Spleen (tissue), 11 donors: Measurements from ENCODE around the gene POC5. TPM values are rescaled to one million over a fixed set of nuclear protein-coding genes. Genes with fewer than 3 reads are reported as not detected.
"Not testable (repeated sequence)": the region's sequence is repeated elsewhere in the genome, so short reads cannot be mapped to it uniquely, and the experiment has no call there.

Source experiments
- DNase-seq: peaks from one replicate; pipeline ENCODE4 v3.0.0-alpha.2; 2020
- H3K27ac ChIP-seq, 8 donors: fragments of 200-600 bp; sonication (generic) in 7 of 8; 1 replicate in 4 of 8; 2 replicates in 4 of 8; pipeline versions ENCODE4 v1.5.0 to v1.8.0; 2016 to 2021; ENCODE audit warnings: inconsistent platforms in 4 of 8, mild to moderate bottlenecking in 4 of 8, moderate library complexity in 1 of 8
- H3K27me3 ChIP-seq, 7 donors: fragments of 200-600 bp; sonication (generic) in 6 of 7; replicated peaks in 1 of 7; 1 replicate in 4 of 7; 2 replicates in 3 of 7; pipeline versions ENCODE4 v1.5.0 to v1.8.0; 2016 to 2021; ENCODE audit warnings: inconsistent platforms in 3 of 7, mild to moderate bottlenecking in 1 of 7
- H3K36me3 ChIP-seq, 6 donors: fragments of 200-600 bp; sonication (generic) in 5 of 6; 1 replicate in 4 of 6; 2 replicates in 2 of 6; pipeline versions ENCODE4 v1.5.0 to v1.8.0; 2016 to 2021; ENCODE audit warnings: inconsistent platforms in 2 of 6
- H3K4me1 ChIP-seq, 6 donors: fragments of 200-600 bp; sonication (generic) in 5 of 6; 1 replicate in 3 of 6; 2 replicates in 3 of 6; pipeline versions ENCODE4 v1.5.0 to v1.8.0; 2016 to 2021; ENCODE audit warnings: inconsistent platforms in 3 of 6
- H3K4me3 ChIP-seq, 8 donors: fragments of 200-600 bp; sonication (generic) in 7 of 8; 1 replicate in 4 of 8; 2 replicates in 4 of 8; pipeline versions ENCODE4 v1.5.0 to v1.8.0; 2016 to 2021; ENCODE audit warnings: inconsistent platforms in 4 of 8, mild to moderate bottlenecking in 4 of 8, moderate library complexity in 2 of 8
- H3K9me3 ChIP-seq, 8 donors: fragments of 200-600 bp; sonication (generic) in 7 of 8; 1 replicate in 4 of 8; 2 replicates in 4 of 8; pipeline versions ENCODE4 v1.5.0 to v1.8.0; 2016 to 2021; ENCODE audit warnings: inconsistent platforms in 4 of 8
- CTCF ChIP-seq, 11 experiments: fragments of 200-600 bp in 7 of 11; fragments of 450-650 bp in 4 of 11; sonication (generic) in 4 of 11; IDR thresholded peaks in 8 of 11; conservative IDR thresholded peaks in 3 of 11; 1 replicate in 7 of 11; 2 replicates in 4 of 11; pipeline versions ENCODE4 v1.4.0 to v1.8.0; 2016 to 2021; ENCODE audit warnings: antibody characterized with exemption in 11 of 11, inconsistent platforms in 4 of 11, mild to moderate bottlenecking in 1 of 11
- POLR2A ChIP-seq, 3 donors: fragments of 450-650 bp; IDR thresholded peaks; one replicate each; pipeline ENCODE4 v1.5.1; 2017; ENCODE audit warnings: antibody characterized with exemption in 3 of 3, mild to moderate bottlenecking in 1 of 3
- POLR2AphosphoS5 ChIP-seq, 3 donors: sonication (generic); formaldehyde crosslinking; IDR thresholded peaks; one replicate each; pipeline ENCODE4 v1.5.1; 2017; ENCODE audit warnings: antibody characterized with exemption in 3 of 3
- WGBS, 5 donors: extraction: QIAGEN DNeasy Blood & Tissue Kit in 3 of 5; methylation state at CpG; one replicate each; pipeline versions ENCODE4 v1.1.5 to v1.1.7; 2013 to 2018; 5-methylcytosine and 5-hydroxymethylcytosine counted together
- intact Hi-C: fragments of 100-400 bp; cut with DNase I; formaldehyde crosslinking; loops from one replicate; pipeline ENCODE4 v1.15.0; 2023; ENCODE audit warnings: low total_unique reads
- polyA plus RNA-seq, 3 donors: library from polyadenylated mRNA; stranded (reverse); fragments of 200-250 nt; gene quantifications; one replicate each; pipeline ENCODE4 v1.2.1, GENCODE V29; 2013
- total RNA-seq, 7 donors: library from RNA; depleted of rRNA in 3 of 7; stranded (reverse); fragments of >200 nt in 3 of 7; fragmentation: NEBNext Ultra II Directional in 4 of 7; extraction: Animal tissue kit (Norgen Biotek cat#: 25700) in 4 of 7; gene quantifications; one replicate each; pipeline versions ENCODE4 v1.1.0 to v1.2.1, GENCODE V29; 2016 to 2021
- donor health status: healthy with polysubstance abuse.
- donor health status: DM: no; HTN: no; CAD: no; lungs with moderate emphysema.
- donor health status: DM: no; HTN: no; CAD: no.
- donor health status: Bipolar disorder and iron deficiency.
- donor health status: healthy.
- donor health status: DM: no; HTN: no; CAD: no.
- donor health status: DM: yes; HTN: yes; CAD: no.

Gene POC5
- total and polyA plus RNA-seq, 10 donors, result 11.2 to 36.0 (median 15.3) TPM

- no peak for DNase-seq
- Histone ChIP-seq H3K36me3 (peaks cover 0 to 65% (median 33%) of the 10 kb centered on the region in 6 donors), H3K27ac (no peak overlapping the region), H3K4me3 (no peak overlapping the region), H3K27me3 (no peaks in the 10 kb centered on the region), H3K9me3 (no peaks in the 10 kb centered on the region), H3K4me1 (no peaks in the 10 kb centered on the region)
- intact Hi-C loops, result no loop called here
- TF ChIP-seq POLR2A (IDR thresholded peaks at IDR 0.05) (no peak), CTCF (IDR thresholded peaks at IDR 0.05 in 8 of 11, conservative IDR thresholded peaks at IDR 0.05 in 3 of 11) (no peak), POLR2AphosphoS5 (IDR thresholded peaks at IDR 0.05) (no peak)
- 89 to 98% (median 91%) methylated on average over 4 of the region's 4 CpGs for WGBS, 5 donors
Observed at GRCh38 chr5:75701856-75702255, 15.4 kb downstream of the POC5 start.

- peaks cover 0 to 69% (median 15%) of the 10 kb centered on the region in 6 donors for H3K36me3 ChIP-seq
- H3K4me3 ChIP-seq, H3K27ac ChIP-seq, H3K27me3 ChIP-seq, H3K9me3 ChIP-seq, DNase-seq, intact Hi-C loops, H3K4me1 ChIP-seq: not testable (repeated sequence)
- WGBS, 5 donors, result 91 to 97% (median 94%) methylated on average over 21 to 22 of the region's 22 CpGs
Observed at GRCh38 chr5:75695472-75696351, 21.5 kb downstream of the POC5 start.

GRCh38 chr5:75694781-75695180 lies 22.5 kb downstream of the POC5 start:
- intact Hi-C loops, result no loop called here
- DNase-seq, result no peak
- H3K27me3 ChIP-seq, result no peaks in the 10 kb centered on the region
- no peaks in the 10 kb centered on the region for H3K9me3 ChIP-seq
- no peak overlapping the region for H3K4me3 ChIP-seq
- no peaks in the 10 kb centered on the region for H3K4me1 ChIP-seq
- 97 to 100% (median 98%) methylated on average over 1 of the region's 1 CpG for WGBS, 5 donors
- H3K27ac ChIP-seq, result no peak overlapping the region
- H3K36me3 ChIP-seq, result peaks cover 0 to 76% (median 22%) of the 10 kb centered on the region in 6 donors
- TF ChIP-seq POLR2AphosphoS5 (IDR thresholded peaks at IDR 0.05) (no peak), POLR2A (IDR thresholded peaks at IDR 0.05) (no peak), CTCF (IDR thresholded peaks at IDR 0.05 in 8 of 11, conservative IDR thresholded peaks at IDR 0.05 in 3 of 11) (no peak)

- H3K9me3 ChIP-seq, result no peaks in the 10 kb centered on the region
- no peak overlapping the region for H3K4me3 ChIP-seq
- H3K27me3 ChIP-seq, result no peaks in the 10 kb centered on the region
- intact Hi-C loops, result no loop called here
- DNase-seq, result no peak
- H3K27ac ChIP-seq, result no peak overlapping the region
- no peaks in the 10 kb centered on the region for H3K4me1 ChIP-seq
- 94 to 100% (median 96%) methylated on average over 1 of the region's 1 CpG for WGBS, 5 donors
- no peak for TF ChIP-seq POLR2A (IDR thresholded peaks at IDR 0.05)
- TF ChIP-seq CTCF (IDR thresholded peaks at IDR 0.05 in 8 of 11, conservative IDR thresholded peaks at IDR 0.05 in 3 of 11), result no peak
- TF ChIP-seq POLR2AphosphoS5 (IDR thresholded peaks at IDR 0.05), result no peak
- peaks cover 0 to 97% (median 46%) of the 10 kb centered on the region in 6 donors for H3K36me3 ChIP-seq
Observed at GRCh38 chr5:75690669-75691068, 26.6 kb downstream of the POC5 start.
